Natural killer cell (primary cell): ENCODE measurements around the gene CMSS1. TPM values are rescaled to one million over a fixed set of nuclear protein-coding genes. Genes with fewer than 3 reads are reported as not detected.
A peak's percentile ranks its signal among the peaks of the same experiment; 100 is the strongest.

ENCODE experiments used
- ATAC-seq, 3 donors: fragments of 150-1000 bp in 2 of 3; fragments of 200-7000 bp in 1 of 3; cut with Tn5 transposase; 1 replicate in 1 of 3; 2 replicates in 2 of 3; pipeline ENCODE4 v1.10.0; 2021; ENCODE audit warnings: mild to moderate bottlenecking in 2 of 3, moderate library complexity in 2 of 3
- DNase-seq, 2 donors: peaks; one replicate each; pipeline versions ENCODE4 v3.0.0 to v3.0.0-alpha.2; 2013 to 2021; ENCODE audit warnings: mixed read lengths in 1 of 2
- H3K27ac ChIP-seq: one replicate; pipeline ENCODE4 v1.5.1; 2013; ENCODE audit warnings: mild to moderate bottlenecking, low read length
- H3K27me3 ChIP-seq: one replicate; pipeline ENCODE4 v1.6.1; 2013; ENCODE audit warnings: low read length; ENCODE audit not compliant: control insufficient read depth, insufficient read depth
- H3K36me3 ChIP-seq: one replicate; pipeline ENCODE4 v1.6.1; 2013; ENCODE audit warnings: low read length; ENCODE audit not compliant: control insufficient read depth, insufficient read depth
- H3K4me1 ChIP-seq: one replicate; pipeline ENCODE4 v1.6.1; 2013; ENCODE audit warnings: low read length; ENCODE audit not compliant: control insufficient read depth, insufficient read depth
- H3K4me3 ChIP-seq: one replicate; pipeline ENCODE4 v1.5.1; 2013; ENCODE audit warnings: low read length
- H3K9me3 ChIP-seq: one replicate; pipeline ENCODE4 v1.6.1; 2013; ENCODE audit warnings: low read length; ENCODE audit not compliant: control insufficient read depth, insufficient read depth
- H3K27ac Mint-ChIP-seq, 2 donors: one replicate each; pipeline ENCODE4 v1.8.0; 2022; ENCODE audit warnings: mild to moderate bottlenecking in 2 of 2, mixed read lengths in 2 of 2, moderate library complexity in 1 of 2
- H3K27me3 Mint-ChIP-seq, 2 donors: one replicate each; pipeline ENCODE4 v1.8.0; 2022; ENCODE audit warnings: low read depth in 2 of 2, mixed read lengths in 2 of 2
- H3K36me3 Mint-ChIP-seq: one replicate; pipeline ENCODE4 v1.8.0; 2022; ENCODE audit warnings: mixed read lengths
- H3K4me1 Mint-ChIP-seq, 2 donors: one replicate each; pipeline ENCODE4 v1.8.0; 2022; ENCODE audit warnings: mixed read lengths in 2 of 2
- H3K4me3 Mint-ChIP-seq: one replicate; pipeline ENCODE4 v1.8.0; 2022; ENCODE audit warnings: mild to moderate bottlenecking, moderate library complexity, mixed read lengths
- H3K9me3 Mint-ChIP-seq, 2 donors: one replicate each; pipeline ENCODE4 v1.8.0; 2022; ENCODE audit warnings: mixed read lengths in 2 of 2
- CTCF ChIP-seq: fragments of 200-600 bp; IDR thresholded peaks from one replicate; pipeline ENCODE4 v1.8.0; 2022; ENCODE audit warnings: antibody characterized with exemption
- WGBS: methylation state at CpG from one replicate; pipeline ENCODE4 v1.1.7; 2013; ENCODE audit warnings: missing lambda C conversion rate; ENCODE audit not compliant: insufficient coverage; 5-methylcytosine and 5-hydroxymethylcytosine counted together
- intact Hi-C: fragments of 100-400 bp; cut with micrococcal nuclease; formaldehyde crosslinking; loops from one replicate; pipeline ENCODE4 v1.14.2; 2022
- total RNA-seq, 4 donors: library from RNA; stranded (reverse); fragments of 120-200 nt in 1 of 4; gene quantifications; one replicate each; pipeline versions ENCODE4 v1.2.3 to v1.2.4, GENCODE V29; 2013 to 2022

The CMSS1 gene
- total RNA-seq, 3 donors from 2014 or later (not counting 1 experiment from before 2014, with no cell fraction given): 7.8 to 12.7 (median 9.2) TPM

- H3K27ac Mint-ChIP-seq: no peak overlapping the region
- H3K27ac ChIP-seq: no peak overlapping the region
Measured at GRCh38 chr3:100209169-100209568, 391.5 kb downstream of the CMSS1 start.

GRCh38 chr3:100209948-100210771 is 392.5 kb downstream of the CMSS1 start:
- peak in 1 of 2 donors; percentile 51 for DNase-seq
- no peak overlapping the region for H3K4me3 ChIP-seq
- peak overlapping the region; percentile 27 for H3K27ac ChIP-seq
- TF ChIP-seq CTCF: no peak
- no peaks in the 10 kb centered on the region for H3K27me3 ChIP-seq
- Mint-ChIP-seq H3K36me3 (no peaks in the 10 kb centered on the region), H3K27me3 (no peaks in the 10 kb centered on the region), H3K9me3 (no peaks in the 10 kb centered on the region), H3K4me3 (peak overlapping the region; percentile 45), H3K27ac (peak overlapping the region; percentile 67 to 74), H3K4me1 (peaks cover 10 to 13% of the 10 kb centered on the region in 2 donors)
- H3K9me3 ChIP-seq: no peaks in the 10 kb centered on the region
- intact Hi-C loops: no loop called here
- peak; percentile 59 to 79 (median 74) for ATAC-seq
- WGBS: 59% methylated on average over 2 of the region's 2 CpGs
- H3K4me1 ChIP-seq: peaks cover 10% of the 10 kb centered on the region
- no peaks in the 10 kb centered on the region for H3K36me3 ChIP-seq

More at GRCh38 chr3:100209169-100209568, 391.5 kb downstream of the CMSS1 start:
- Mint-ChIP-seq H3K4me3 (no peak overlapping the region), H3K4me1 (peaks cover 10 to 13% of the 10 kb centered on the region in 2 donors), H3K9me3 (no peaks in the 10 kb centered on the region), H3K36me3 (no peaks in the 10 kb centered on the region), H3K27me3 (no peaks in the 10 kb centered on the region)
- intact Hi-C loops: no loop called here
- Histone ChIP-seq H3K4me1 (peaks cover 10% of the 10 kb centered on the region), H3K27me3 (no peaks in the 10 kb centered on the region), H3K9me3 (no peaks in the 10 kb centered on the region), H3K4me3 (no peak overlapping the region), H3K36me3 (no peaks in the 10 kb centered on the region)
- DNase-seq (no peak), ATAC-seq (no peak)
- WGBS: 92% methylated on average over 2 of the region's 2 CpGs
- TF ChIP-seq CTCF: no peak

- peak overlapping the region; percentile 27 for H3K27ac ChIP-seq
- 28% methylated on average over 3 of the region's 3 CpGs for WGBS
- H3K4me3 Mint-ChIP-seq: no peak overlapping the region
Measured at GRCh38 chr3:100210772-100211135, 393.1 kb downstream of the CMSS1 start.

More at GRCh38 chr3:100210772-100211135, 393.1 kb downstream of the CMSS1 start:
- H3K9me3 Mint-ChIP-seq: no peaks in the 10 kb centered on the region
- H3K4me1 ChIP-seq: peaks cover 10% of the 10 kb centered on the region
- ATAC-seq: peak; percentile 39 to 66 (median 52)
- H3K4me3 ChIP-seq: no peak overlapping the region
- peaks cover 10 to 13% of the 10 kb centered on the region in 2 donors for H3K4me1 Mint-ChIP-seq
- H3K27ac Mint-ChIP-seq: peak overlapping the region; percentile 67 to 74
- intact Hi-C loops: no loop called here
- H3K27me3 ChIP-seq: no peaks in the 10 kb centered on the region
- H3K36me3 Mint-ChIP-seq: no peaks in the 10 kb centered on the region
- H3K9me3 ChIP-seq: no peaks in the 10 kb centered on the region
- H3K27me3 Mint-ChIP-seq: no peaks in the 10 kb centered on the region
- H3K36me3 ChIP-seq: no peaks in the 10 kb centered on the region
- DNase-seq: peak in 1 of 2 donors; percentile 62
- TF ChIP-seq CTCF: no peak
